ENCODE measurements around the gene HNRNPAB. TPM values are rescaled to one million over a fixed set of nuclear protein-coding genes. Genes with fewer than 3 reads are reported as not detected.
A peak's percentile ranks its signal among the peaks of the same experiment; 100 is the strongest.

Gene HNRNPAB
- total and polyA plus RNA-seq, 9 of the 15 experiments (the other 6 are each of a cell fraction or from before 2014, with no cell fraction given) = 34.6 to 425 (median 236) TPM

DNA sequence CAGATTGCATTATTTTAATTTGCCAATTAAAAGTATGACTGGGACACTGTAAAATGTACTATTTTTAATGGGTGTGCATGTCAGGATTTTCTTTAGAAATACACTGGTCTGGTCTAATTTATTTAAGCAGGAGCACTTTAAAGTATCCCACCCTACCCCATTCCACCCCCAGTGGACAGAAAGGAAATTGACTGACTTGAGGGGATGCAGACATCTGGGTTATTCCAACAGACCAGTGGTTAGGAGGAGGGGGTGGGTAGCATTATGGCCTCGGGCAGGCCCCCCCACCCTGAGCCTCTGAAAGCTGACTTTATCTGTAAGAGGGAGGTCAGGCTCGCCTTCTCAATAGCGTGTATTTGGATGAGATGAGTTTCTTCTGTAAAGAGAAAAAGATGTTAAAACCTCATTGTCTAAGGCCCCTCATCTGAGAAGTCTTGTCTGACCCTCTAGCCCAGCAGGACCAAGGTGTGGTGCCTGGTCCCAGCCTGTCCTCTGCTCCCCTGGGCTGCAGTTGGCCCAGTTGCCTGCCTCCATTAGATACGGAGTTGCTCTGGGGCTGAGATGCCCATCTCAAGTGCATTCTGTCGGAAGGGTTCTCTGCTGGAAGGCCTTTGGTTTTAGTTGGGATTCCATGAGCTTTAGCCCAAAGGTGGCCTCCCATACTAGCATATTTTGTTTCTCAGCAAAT, 4.4 kb downstream of the HNRNPAB start (continued):
- TF ChIP-seq, protein P1, sequence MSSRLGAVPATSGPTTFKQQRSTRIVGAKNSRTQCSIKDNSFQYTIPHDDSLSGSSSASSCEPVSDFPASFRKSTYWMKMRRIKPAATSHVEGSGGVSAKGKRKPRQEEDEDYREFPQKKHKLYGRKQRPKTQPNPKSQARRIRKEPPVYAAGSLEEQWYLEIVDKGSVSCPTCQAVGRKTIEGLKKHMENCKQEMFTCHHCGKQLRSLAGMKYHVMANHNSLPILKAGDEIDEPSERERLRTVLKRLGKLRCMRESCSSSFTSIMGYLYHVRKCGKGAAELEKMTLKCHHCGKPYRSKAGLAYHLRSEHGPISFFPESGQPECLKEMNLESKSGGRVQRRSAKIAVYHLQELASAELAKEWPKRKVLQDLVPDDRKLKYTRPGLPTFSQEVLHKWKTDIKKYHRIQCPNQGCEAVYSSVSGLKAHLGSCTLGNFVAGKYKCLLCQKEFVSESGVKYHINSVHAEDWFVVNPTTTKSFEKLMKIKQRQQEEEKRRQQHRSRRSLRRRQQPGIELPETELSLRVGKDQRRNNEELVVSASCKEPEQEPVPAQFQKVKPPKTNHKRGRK (tag; IDR thresholded peaks at IDR 0.05) = no peak
- TF ChIP-seq, protein P2, sequence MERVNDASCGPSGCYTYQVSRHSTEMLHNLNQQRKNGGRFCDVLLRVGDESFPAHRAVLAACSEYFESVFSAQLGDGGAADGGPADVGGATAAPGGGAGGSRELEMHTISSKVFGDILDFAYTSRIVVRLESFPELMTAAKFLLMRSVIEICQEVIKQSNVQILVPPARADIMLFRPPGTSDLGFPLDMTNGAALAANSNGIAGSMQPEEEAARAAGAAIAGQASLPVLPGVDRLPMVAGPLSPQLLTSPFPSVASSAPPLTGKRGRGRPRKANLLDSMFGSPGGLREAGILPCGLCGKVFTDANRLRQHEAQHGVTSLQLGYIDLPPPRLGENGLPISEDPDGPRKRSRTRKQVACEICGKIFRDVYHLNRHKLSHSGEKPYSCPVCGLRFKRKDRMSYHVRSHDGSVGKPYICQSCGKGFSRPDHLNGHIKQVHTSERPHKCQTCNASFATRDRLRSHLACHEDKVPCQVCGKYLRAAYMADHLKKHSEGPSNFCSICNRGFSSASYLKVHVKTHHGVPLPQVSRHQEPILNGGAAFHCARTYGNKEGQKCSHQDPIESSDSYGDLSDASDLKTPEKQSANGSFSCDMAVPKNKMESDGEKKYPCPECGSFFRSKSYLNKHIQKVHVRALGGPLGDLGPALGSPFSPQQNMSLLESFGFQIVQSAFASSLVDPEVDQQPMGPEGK (CRISPR knock-in tag; IDR thresholded peaks at IDR 0.05; ENCODE audit: borderline replicate concordance) = no peak
- no peak for TF ChIP-seq NR2C1 (IDR thresholded peaks at IDR 0.05)
- TF ChIP-seq NR2C1 (tag; IDR thresholded peaks at IDR 0.05) = no peak
- TF ChIP-seq ZNF785 (CRISPR knock-in tag; IDR thresholded peaks at IDR 0.05) = no peak
- TF ChIP-seq, protein P3, sequence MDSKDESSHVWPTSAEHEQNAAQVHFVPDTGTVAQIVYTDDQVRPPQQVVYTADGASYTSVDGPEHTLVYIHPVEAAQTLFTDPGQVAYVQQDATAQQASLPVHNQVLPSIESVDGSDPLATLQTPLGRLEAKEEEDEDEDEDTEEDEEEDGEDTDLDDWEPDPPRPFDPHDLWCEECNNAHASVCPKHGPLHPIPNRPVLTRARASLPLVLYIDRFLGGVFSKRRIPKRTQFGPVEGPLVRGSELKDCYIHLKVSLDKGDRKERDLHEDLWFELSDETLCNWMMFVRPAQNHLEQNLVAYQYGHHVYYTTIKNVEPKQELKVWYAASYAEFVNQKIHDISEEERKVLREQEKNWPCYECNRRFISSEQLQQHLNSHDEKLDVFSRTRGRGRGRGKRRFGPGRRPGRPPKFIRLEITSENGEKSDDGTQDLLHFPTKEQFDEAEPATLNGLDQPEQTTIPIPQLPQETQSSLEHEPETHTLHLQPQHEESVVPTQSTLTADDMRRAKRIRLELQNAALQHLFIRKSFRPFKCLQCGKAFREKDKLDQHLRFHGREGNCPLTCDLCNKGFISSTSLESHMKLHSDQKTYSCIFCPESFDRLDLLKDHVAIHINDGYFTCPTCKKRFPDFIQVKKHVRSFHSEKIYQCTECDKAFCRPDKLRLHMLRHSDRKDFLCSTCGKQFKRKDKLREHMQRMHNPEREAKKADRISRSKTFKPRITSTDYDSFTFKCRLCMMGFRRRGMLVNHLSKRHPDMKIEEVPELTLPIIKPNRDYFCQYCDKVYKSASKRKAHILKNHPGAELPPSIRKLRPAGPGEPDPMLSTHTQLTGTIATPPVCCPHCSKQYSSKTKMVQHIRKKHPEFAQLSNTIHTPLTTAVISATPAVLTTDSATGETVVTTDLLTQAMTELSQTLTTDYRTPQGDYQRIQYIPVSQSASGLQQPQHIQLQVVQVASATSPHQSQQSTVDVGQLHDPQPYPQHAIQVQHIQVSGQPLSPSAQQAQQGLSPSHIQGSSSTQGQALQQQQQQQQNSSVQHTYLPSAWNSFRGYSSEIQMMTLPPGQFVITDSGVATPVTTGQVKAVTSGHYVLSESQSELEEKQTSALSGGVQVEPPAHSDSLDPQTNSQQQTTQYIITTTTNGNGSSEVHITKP (IDR thresholded peaks at IDR 0.05; ENCODE audit: partially characterized antibody) = peak; percentile 31
- TF ChIP-seq RBM15 (IDR thresholded peaks at IDR 0.05; ENCODE audit: insufficient read depth, low read length) = no peak
- TF ChIP-seq RBFOX2 (IDR thresholded peaks at IDR 0.05; ENCODE audit: low read depth, low read length) = peak; percentile 52; the same call in 1 of the 2 replicates
- no peak for TF ChIP-seq C11orf30 (IDR thresholded peaks at IDR 0.05; ENCODE audit: low read depth)
- TF ChIP-seq MBD2 (IDR thresholded peaks at IDR 0.05; ENCODE audit: borderline replicate concordance, low read depth) = no peak
- no peak for TF ChIP-seq ZKSCAN1 (IDR thresholded peaks at IDR 0.05; ENCODE audit: low read depth, low read length)
- no peak for TF ChIP-seq ZFX (CRISPR knock-in tag; IDR thresholded peaks at IDR 0.05)
- no peak for TF ChIP-seq BCL6 (CRISPR knock-in tag; IDR thresholded peaks at IDR 0.05)
- TF ChIP-seq PML (IDR thresholded peaks at IDR 0.05; ENCODE audit: low read length) = 0 out of 2 replicates have a peak, but pooled peaks have one; percentile 10
- TF ChIP-seq, protein P4, sequence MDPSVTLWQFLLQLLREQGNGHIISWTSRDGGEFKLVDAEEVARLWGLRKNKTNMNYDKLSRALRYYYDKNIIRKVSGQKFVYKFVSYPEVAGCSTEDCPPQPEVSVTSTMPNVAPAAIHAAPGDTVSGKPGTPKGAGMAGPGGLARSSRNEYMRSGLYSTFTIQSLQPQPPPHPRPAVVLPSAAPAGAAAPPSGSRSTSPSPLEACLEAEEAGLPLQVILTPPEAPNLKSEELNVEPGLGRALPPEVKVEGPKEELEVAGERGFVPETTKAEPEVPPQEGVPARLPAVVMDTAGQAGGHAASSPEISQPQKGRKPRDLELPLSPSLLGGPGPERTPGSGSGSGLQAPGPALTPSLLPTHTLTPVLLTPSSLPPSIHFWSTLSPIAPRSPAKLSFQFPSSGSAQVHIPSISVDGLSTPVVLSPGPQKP (CRISPR knock-in tag; IDR thresholded peaks at IDR 0.05) = no peak
- TF ChIP-seq, protein P5, sequence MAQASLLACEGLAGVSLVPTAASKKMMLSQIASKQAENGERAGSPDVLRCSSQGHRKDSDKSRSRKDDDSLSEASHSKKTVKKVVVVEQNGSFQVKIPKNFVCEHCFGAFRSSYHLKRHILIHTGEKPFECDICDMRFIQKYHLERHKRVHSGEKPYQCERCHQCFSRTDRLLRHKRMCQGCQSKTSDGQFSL (CRISPR knock-in tag; IDR thresholded peaks at IDR 0.05) = peak; percentile 32; the same call in 1 of the 2 replicates
- TF ChIP-seq, protein P5 (tag; IDR thresholded peaks at IDR 0.05) = no peak
- no peak for TF ChIP-seq ZNF184 (CRISPR knock-in tag; IDR thresholded peaks at IDR 0.05)
- no peak for TF ChIP-seq TRIM28 (IDR thresholded peaks at IDR 0.05)
- TF ChIP-seq CBFB (CRISPR knock-in tag; IDR thresholded peaks at IDR 0.05) = no peak

All from K562 (cell line).